KMS-11 (cell line): ENCODE data around the gene KRTAP1-1.
"Not testable (repeated sequence)": the region's sequence is repeated elsewhere in the genome, so short reads cannot be mapped to it uniquely, and the experiment has no call there.

Experiments
- H2AFZ ChIP-seq: fragments of 200-600 bp; sonication (generic); 2 replicates; pipeline ENCODE4 v1.6.1; 2016; ENCODE audit warnings: antibody characterized with exemption, mixed run types, low read depth
- H3K27ac ChIP-seq: fragments of 200-600 bp; sonication (generic); 2 replicates; pipeline ENCODE4 v1.6.1; 2016; ENCODE audit warnings: mild to moderate bottlenecking, mixed run types
- H3K27me3 ChIP-seq: fragments of 200-600 bp; sonication (generic); 2 replicates; pipeline ENCODE4 v1.6.1; 2017; ENCODE audit warnings: mild to moderate bottlenecking, low read depth, mixed run types, moderate library complexity; ENCODE audit not compliant: insufficient read depth
- H3K36me3 ChIP-seq: fragments of 200-600 bp; sonication (generic); 2 replicates; pipeline ENCODE4 v1.6.1; 2017; ENCODE audit warnings: mild to moderate bottlenecking, mixed run types; ENCODE audit not compliant: insufficient read depth
- H3K4me1 ChIP-seq: fragments of 200-600 bp; sonication (generic); 2 replicates; pipeline ENCODE4 v1.6.1; 2016; ENCODE audit warnings: mild to moderate bottlenecking, low read depth, mixed run types; ENCODE audit not compliant: poor library complexity, severe bottlenecking
- H3K4me2 ChIP-seq: fragments of 200-600 bp; sonication (generic); 2 replicates; pipeline ENCODE4 v1.7.0; 2016; ENCODE audit warnings: mild to moderate bottlenecking, mixed run types
- H3K4me3 ChIP-seq: fragments of 200-600 bp; sonication (generic); IDR thresholded peaks from 2 replicates; pipeline ENCODE4 v1.6.1; 2017; ENCODE audit warnings: low read depth, low read length, mixed read lengths; ENCODE audit not compliant: insufficient read depth
- H3K79me2 ChIP-seq: fragments of 200-600 bp; sonication (generic); 2 replicates; pipeline ENCODE4 v1.6.1; 2016; ENCODE audit warnings: low read depth, mixed run types; ENCODE audit not compliant: insufficient read depth
- H3K9ac ChIP-seq: fragments of 200-600 bp; sonication (generic); 2 replicates; pipeline ENCODE4 v1.6.1; 2016; ENCODE audit warnings: mild to moderate bottlenecking, mixed run types
- H4K20me1 ChIP-seq: fragments of 200-600 bp; sonication (generic); 2 replicates; pipeline ENCODE4 v1.6.1; 2016; ENCODE audit warnings: mild to moderate bottlenecking, mixed run types; ENCODE audit not compliant: insufficient read depth
- TF ChIP-seq, protein P1 (sequence below): fragments of 200-600 bp; sonication (generic); conservative IDR thresholded peaks from 2 replicates; pipeline ENCODE4 v1.6.1; 2017; ENCODE audit warnings: low read depth, mild to moderate bottlenecking, antibody characterized with exemption, low read length, moderate library complexity, mixed read lengths

KRTAP1-1 gene, protein sequence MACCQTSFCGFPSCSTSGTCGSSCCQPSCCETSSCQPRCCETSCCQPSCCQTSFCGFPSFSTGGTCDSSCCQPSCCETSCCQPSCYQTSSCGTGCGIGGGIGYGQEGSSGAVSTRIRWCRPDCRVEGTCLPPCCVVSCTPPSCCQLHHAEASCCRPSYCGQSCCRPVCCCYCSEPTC

DNA sequence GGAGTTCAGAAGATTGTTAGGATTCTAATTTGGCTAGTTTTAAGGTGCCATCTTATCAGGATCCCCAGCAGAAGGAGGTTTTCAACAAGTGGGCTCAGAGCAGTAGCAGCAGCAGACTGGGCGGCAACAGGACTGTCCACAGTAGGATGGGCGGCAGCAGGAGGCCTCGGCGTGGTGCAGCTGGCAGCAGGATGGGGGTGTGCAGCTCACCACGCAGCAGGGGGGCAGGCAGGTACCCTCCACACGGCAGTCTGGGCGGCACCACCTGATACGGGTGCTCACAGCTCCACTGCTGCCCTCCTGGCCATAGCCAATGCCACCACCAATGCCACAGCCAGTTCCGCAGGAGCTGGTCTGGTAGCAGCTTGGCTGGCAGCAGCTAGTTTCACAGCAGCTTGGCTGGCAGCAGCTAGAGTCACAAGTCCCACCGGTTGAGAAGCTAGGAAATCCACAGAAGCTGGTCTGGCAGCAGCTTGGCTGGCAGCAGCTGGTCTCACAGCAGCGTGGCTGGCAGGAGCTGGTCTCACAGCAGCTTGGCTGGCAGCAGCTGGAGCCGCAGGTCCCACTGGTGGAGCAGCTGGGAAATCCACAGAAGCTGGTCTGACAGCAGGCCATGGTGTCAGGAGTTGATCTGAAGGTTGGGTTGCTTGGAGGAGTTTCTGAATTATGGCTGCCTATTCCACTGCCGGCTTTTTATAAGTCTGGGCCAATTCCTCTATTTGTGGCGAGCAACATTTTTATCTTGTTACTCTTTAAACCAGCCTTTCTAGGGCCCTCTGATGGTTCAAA is at the start of gene KRTAP1-1:
Gene KRTAP1-1 (minus strand): TSS at position 668 of the 789 bp plus-strand sequence. CDS start 53 bp downstream, at position 615.
- H2AFZ ChIP-seq, H3K36me3 ChIP-seq, H3K27me3 ChIP-seq, H3K27ac ChIP-seq, H3K9ac ChIP-seq, H3K4me1 ChIP-seq, H4K20me1 ChIP-seq, H3K4me3 ChIP-seq, H3K4me2 ChIP-seq, H3K79me2 ChIP-seq: not testable (repeated sequence)

DNA sequence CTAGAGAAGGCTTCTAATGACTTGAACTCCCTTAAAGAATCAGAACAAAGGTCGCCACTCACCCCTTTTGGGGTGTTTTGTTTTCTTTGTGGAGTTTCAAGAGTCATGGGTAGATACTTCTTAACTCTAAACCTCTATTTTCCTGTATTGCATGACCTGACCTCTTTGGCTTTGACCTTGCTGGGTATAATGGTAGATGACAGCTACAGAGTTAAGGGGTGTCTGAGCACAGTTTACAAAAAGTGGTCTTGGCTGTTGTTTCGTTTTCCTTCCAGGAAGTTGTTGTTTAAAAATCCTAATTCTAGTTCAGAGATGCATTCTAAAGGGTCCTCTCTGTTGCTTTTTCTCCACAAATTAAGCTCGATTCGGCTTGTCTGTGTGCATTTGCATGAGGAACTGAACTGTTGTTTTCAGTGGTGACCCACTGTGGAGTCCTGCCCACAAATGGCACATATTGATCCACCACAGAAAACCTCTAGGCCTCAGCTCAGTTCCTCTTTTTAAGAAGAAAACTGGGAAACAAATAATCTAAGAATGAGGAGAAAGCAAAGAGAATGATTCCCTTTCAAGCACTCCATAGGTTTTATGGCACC is 47.6 kb upstream of the KRTAP1-1 start:
- not testable (repeated sequence) for H3K79me2 ChIP-seq, H3K4me1 ChIP-seq, H3K36me3 ChIP-seq, H3K9ac ChIP-seq, H3K27ac ChIP-seq, H3K4me3 ChIP-seq, H4K20me1 ChIP-seq, H3K27me3 ChIP-seq, H2AFZ ChIP-seq
- peak overlapping the region; percentile 10; the same call in 1 of the 2 replicates for H3K4me2 ChIP-seq

DNA sequence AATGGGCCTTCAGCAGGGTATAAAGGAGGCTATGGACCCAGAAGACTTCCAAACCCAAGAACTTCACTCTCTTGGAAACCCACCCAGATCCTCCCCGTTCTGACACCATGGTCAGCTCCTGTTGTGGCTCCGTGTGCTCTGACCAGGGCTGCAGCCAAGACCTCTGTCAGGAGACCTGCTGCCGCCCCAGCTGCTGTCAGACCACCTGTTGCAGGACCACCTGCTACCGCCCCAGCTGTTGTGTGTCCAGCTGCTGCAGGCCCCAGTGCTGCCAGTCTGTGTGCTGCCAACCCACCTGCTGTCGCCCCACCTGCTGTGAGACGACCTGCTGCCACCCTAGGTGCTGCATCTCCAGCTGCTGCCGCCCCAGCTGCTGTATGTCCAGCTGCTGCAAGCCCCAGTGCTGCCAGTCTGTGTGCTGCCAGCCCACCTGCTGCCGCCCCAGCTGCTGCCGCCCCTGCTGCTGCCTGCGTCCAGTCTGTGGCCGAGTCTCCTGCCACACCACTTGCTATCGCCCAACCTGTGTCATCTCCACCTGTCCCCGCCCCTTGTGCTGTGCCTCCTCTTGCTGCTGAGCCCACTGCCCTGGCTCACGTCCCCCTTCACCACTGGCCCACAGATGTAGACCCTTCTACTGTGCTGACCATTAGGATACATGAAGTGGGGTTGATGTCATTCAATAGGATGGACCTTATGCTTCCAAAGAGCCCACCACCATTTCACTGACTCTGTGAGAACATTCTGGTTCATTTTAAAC is 43.0 kb upstream of the KRTAP1-1 start, which contains the start of gene KRTAP4-7:
Gene KRTAP4-7 (plus strand): TSS at position 51 of the 757 bp plus-strand sequence. CDS start 57 bp downstream, at position 108.
- not testable (repeated sequence) for H4K20me1 ChIP-seq, H3K27me3 ChIP-seq, H3K4me3 ChIP-seq, H3K27ac ChIP-seq, H3K79me2 ChIP-seq, H3K9ac ChIP-seq, H3K36me3 ChIP-seq, H2AFZ ChIP-seq, H3K4me2 ChIP-seq, H3K4me1 ChIP-seq

DNA sequence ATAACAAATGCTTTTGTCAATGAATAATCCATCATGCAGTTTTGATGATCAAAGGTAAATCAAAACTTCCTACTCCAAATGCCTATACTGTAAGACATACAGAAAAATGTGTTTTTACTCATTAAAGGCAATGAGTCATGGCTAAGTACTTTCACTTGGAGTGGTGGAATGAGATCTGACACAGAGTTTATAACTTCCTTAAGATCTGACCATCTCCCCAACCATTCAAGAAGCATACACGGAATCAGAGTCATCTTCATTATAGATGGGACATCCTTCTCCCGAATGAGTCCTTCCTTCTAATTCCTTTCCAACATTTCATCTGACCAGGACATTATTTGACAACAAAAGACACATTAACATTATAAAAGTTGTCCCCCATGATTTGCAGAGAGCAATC is 42.2 kb upstream of the KRTAP1-1 start:
- H3K4me2 ChIP-seq, H3K27ac ChIP-seq, H2AFZ ChIP-seq: not testable (repeated sequence)

DNA sequence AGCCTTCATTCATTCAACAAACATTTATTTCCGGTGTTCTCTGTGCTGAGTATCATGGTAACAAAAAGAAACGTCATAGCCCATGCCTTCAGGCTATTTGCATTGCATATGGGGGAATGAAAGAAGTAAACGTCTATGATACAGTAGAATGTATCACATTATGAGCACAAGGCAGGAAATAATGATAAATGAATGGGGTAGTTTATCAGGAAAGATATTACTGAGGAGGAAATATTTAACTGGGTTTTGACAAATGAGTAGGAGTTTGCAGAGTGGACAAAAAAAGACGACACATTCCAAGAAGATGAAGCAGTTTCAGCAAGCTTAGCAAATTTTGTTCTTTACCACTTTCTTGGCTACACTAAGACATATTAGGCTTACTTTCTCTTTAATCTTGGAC is 41.4 kb upstream of the KRTAP1-1 start:
- Histone ChIP-seq H3K27me3 (no peaks in the 10 kb centered on the region), H3K4me1 (no peaks in the 10 kb centered on the region), H3K27ac (no peak overlapping the region), H3K9ac (no peak overlapping the region), H3K4me2 (no peak overlapping the region), H4K20me1 (no peaks in the 10 kb centered on the region), H3K4me3 (no peak overlapping the region), H3K79me2 (no peaks in the 10 kb centered on the region), H3K36me3 (no peaks in the 10 kb centered on the region), H2AFZ (no peak overlapping the region)
- TF ChIP-seq, protein P1, sequence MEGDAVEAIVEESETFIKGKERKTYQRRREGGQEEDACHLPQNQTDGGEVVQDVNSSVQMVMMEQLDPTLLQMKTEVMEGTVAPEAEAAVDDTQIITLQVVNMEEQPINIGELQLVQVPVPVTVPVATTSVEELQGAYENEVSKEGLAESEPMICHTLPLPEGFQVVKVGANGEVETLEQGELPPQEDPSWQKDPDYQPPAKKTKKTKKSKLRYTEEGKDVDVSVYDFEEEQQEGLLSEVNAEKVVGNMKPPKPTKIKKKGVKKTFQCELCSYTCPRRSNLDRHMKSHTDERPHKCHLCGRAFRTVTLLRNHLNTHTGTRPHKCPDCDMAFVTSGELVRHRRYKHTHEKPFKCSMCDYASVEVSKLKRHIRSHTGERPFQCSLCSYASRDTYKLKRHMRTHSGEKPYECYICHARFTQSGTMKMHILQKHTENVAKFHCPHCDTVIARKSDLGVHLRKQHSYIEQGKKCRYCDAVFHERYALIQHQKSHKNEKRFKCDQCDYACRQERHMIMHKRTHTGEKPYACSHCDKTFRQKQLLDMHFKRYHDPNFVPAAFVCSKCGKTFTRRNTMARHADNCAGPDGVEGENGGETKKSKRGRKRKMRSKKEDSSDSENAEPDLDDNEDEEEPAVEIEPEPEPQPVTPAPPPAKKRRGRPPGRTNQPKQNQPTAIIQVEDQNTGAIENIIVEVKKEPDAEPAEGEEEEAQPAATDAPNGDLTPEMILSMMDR = no peak

More for the DNA sequence above, 42.2 kb upstream of the KRTAP1-1 start:
- H3K9ac ChIP-seq, H4K20me1 ChIP-seq, H3K4me3 ChIP-seq, H3K27me3 ChIP-seq, H3K36me3 ChIP-seq, H3K4me1 ChIP-seq, H3K79me2 ChIP-seq: not testable (repeated sequence)

DNA sequence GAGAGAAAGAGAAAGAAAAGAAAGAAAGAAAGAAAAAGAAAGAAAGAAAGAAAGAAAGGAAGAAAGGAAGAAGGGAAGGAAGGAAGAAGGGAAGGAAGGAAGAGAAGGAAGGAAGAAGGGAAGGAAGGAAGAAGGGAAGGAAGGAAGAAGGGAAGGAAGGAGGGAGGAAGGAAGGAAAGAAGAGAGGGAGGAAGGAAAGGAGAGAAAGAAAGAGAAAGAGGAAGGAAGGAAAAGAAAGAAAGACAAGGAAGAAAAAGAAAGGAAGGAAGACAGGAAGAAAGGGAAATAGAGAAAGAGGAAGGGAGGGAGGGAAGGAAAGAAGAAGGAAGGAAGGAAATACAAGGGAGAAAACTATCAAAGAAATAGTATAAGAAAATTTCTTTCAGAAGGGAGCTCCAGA is 35.5 kb upstream of the KRTAP1-1 start:
- Histone ChIP-seq H3K4me2 (no peak overlapping the region), H3K36me3 (no peaks in the 10 kb centered on the region), H4K20me1 (no peaks in the 10 kb centered on the region), H3K27me3 (no peaks in the 10 kb centered on the region), H2AFZ (no peak overlapping the region), H3K4me3 (no peak overlapping the region), H3K9ac (no peak overlapping the region), H3K4me1 (no peaks in the 10 kb centered on the region), H3K79me2 (no peaks in the 10 kb centered on the region), H3K27ac (no peak overlapping the region)
- TF ChIP-seq, protein P1 = no peak
